Fibroblast of gingiva (primary cell): ENCODE results near the gene DERA.

Experiments
- DNase-seq: peaks from one replicate; pipeline ENCODE4 v3.0.0-alpha.2; 2011; ENCODE audit warnings: low read depth

Gene DERA

GRCh38 chr12:16075887-16076286, 164.8 kb downstream of the DERA start:
- no peak for DNase-seq

- DNase-seq, result peak; percentile 19
Measured at GRCh38 chr12:16076557-16076956, 165.4 kb downstream of the DERA start.

- no peak for DNase-seq
Measured at GRCh38 chr12:16076970-16077522, 165.9 kb downstream of the DERA start.

- DNase-seq, result no peak
Measured at GRCh38 chr12:16086462-16086861, 175.3 kb downstream of the DERA start.

GRCh38 chr12:16086942-16087341, 175.8 kb downstream of the DERA start:
- no peak for DNase-seq
